OCI-LY7 (cell line): ENCODE results near the gene SEMA7A. TPM values are rescaled to one million over a fixed set of nuclear protein-coding genes. Genes with fewer than 3 reads are reported as not detected.

Experiments used
- BruUV-seq: library from RNA; stranded (reverse); fragments of 400-500 nt; replicated peaks from 2 replicates; lab custom pipeline; 2021; lab: Mats Ljungman, UMichigan
- CTCF ChIA-PET: fragments of 300-600 bp; sonication (Branson Sonifier 250); formaldehyde crosslinking; loops from one replicate; lab custom pipeline; 2022; ENCODE audit warnings: antibody characterized with exemption; ENCODE audit not compliant: unreplicated experiment; lab: Charles Lee
- POLR2A ChIA-PET: fragments of 300-600 bp; sonication (Branson Sonifier 250); formaldehyde crosslinking; loops from one replicate; lab custom pipeline; 2022; ENCODE audit warnings: antibody characterized with exemption; lab: Charles Lee
- DNase-seq: peaks from one replicate; pipeline ENCODE4 v3.0.0-alpha.2; 2015; ENCODE audit warnings: low spot score
- H2AFZ ChIP-seq: fragments of 200-600 bp; sonication (generic), shearing (Covaris generic); 2 replicates; pipeline ENCODE4 v1.6.1; 2014; ENCODE audit warnings: mild to moderate bottlenecking, antibody characterized with exemption, low read length, moderate library complexity
- H3K27ac ChIP-seq: fragments of 200-600 bp; sonication (generic); 2 replicates; pipeline ENCODE4 v1.5.1; 2014; ENCODE audit warnings: mixed run types, low read depth, mild to moderate bottlenecking, moderate library complexity, low read length, inconsistent platforms; ENCODE audit not compliant: poor library complexity, severe bottlenecking
- H3K36me3 ChIP-seq: fragments of 200-600 bp; sonication (generic); 2 replicates; pipeline ENCODE4 v1.6.1; 2014; ENCODE audit warnings: mild to moderate bottlenecking, antibody characterized with exemption, low read length, moderate library complexity, mixed read lengths; ENCODE audit not compliant: insufficient read depth
- H3K4me1 ChIP-seq: fragments of 200-600 bp; sonication (generic); 2 replicates; pipeline ENCODE4 v1.5.1; 2014; ENCODE audit warnings: mild to moderate bottlenecking, low read length; ENCODE audit not compliant: insufficient read depth, poor library complexity, severe bottlenecking
- H3K4me2 ChIP-seq: fragments of 200-600 bp; sonication (generic); 2 replicates; pipeline ENCODE4 v1.6.1; 2014; ENCODE audit warnings: mild to moderate bottlenecking, low read length
- H3K4me3 ChIP-seq: fragments of 200-600 bp; sonication (generic); 2 replicates; pipeline ENCODE4 v1.5.1; 2014; ENCODE audit warnings: mild to moderate bottlenecking, low read depth, low read length; ENCODE audit not compliant: poor library complexity, severe bottlenecking
- H3K79me2 ChIP-seq: fragments of 200-600 bp; sonication (generic); 2 replicates; pipeline ENCODE4 v1.6.1; 2016; ENCODE audit warnings: low read depth, mild to moderate bottlenecking, low read length, moderate library complexity, mixed read lengths; ENCODE audit not compliant: insufficient read depth
- H3K9me2 ChIP-seq: fragments of 200-600 bp; sonication (generic); 2 replicates; pipeline ENCODE4 v1.6.1; 2016; ENCODE audit warnings: mild to moderate bottlenecking, low read length, mixed read lengths; ENCODE audit not compliant: insufficient read depth
- H3K9me3 ChIP-seq: fragments of 200-600 bp; sonication (generic); 2 replicates; pipeline ENCODE4 v1.6.1; 2014; ENCODE audit warnings: mild to moderate bottlenecking, mixed run types, low read length, mixed read lengths
- H4K20me1 ChIP-seq: fragments of 200-600 bp; sonication (generic); 2 replicates; pipeline ENCODE4 v1.6.1; 2014; ENCODE audit warnings: mild to moderate bottlenecking, antibody characterized with exemption, low read length, moderate library complexity, mixed read lengths; ENCODE audit not compliant: insufficient read depth
- CTCF ChIP-seq: fragments of 200-600 bp; sonication (generic); conservative IDR thresholded peaks from 2 replicates; pipeline ENCODE4 v1.5.1; 2014; ENCODE audit warnings: mild to moderate bottlenecking, antibody characterized with exemption, low read length, moderate library complexity, mixed read lengths
- EZH2phosphoT487 ChIP-seq: fragments of 200-600 bp; sonication (generic); IDR thresholded peaks from 2 replicates; pipeline ENCODE4 v1.6.1; 2018; ENCODE audit warnings: low read depth, borderline replicate concordance, mild to moderate bottlenecking, mixed run types, antibody characterized with exemption, low read length, moderate library complexity, mixed read lengths
- intact Hi-C: fragments of 100-400 bp; cut with micrococcal nuclease; formaldehyde crosslinking; loops from one replicate; pipeline ENCODE4 v1.10.0; 2022; ENCODE audit not compliant: unreplicated experiment
- total RNA-seq, 2 experiments: library from RNA; depleted of rRNA in 1 of 2; stranded (reverse); fragments of >200 nt in 1 of 2; shearing (Covaris generic) in 1 of 2; gene quantifications; 2 replicates each; pipeline ENCODE4 v1.2.3, GENCODE V29; 2014 to 2022

The SEMA7A gene
- total RNA-seq, 2 experiments from 2014 or later: 0.06 to 1.0 TPM

GRCh38 chr15:74406517-74406916, 27.2 kb downstream of the SEMA7A start:
- no peaks in the 10 kb centered on the region for H3K79me2 ChIP-seq
- BruUV-seq: no TSS peak
- peaks cover 32% of the 10 kb centered on the region for H3K4me1 ChIP-seq
- H2AFZ ChIP-seq: no peak overlapping the region
- no peak overlapping the region for H3K4me2 ChIP-seq
- no peak for TF ChIP-seq CTCF
- no peak for TF ChIP-seq EZH2phosphoT487
- H3K4me3 ChIP-seq: no peak overlapping the region
- no peaks in the 10 kb centered on the region for H3K9me3 ChIP-seq
- H3K27ac ChIP-seq: no peak overlapping the region
- H3K9me2 ChIP-seq: no peaks in the 10 kb centered on the region
- no peaks in the 10 kb centered on the region for H3K36me3 ChIP-seq
- ChIA-PET CTCF (interaction anchor here (0.6 kb wide), 1 partner anchor 32 kb away, joined by 3 read pairs; no protein-coding TSS in a partner anchor), POLR2A (interaction anchor here (0.6 kb wide), 1 partner anchor 1207 kb away, joined by 3 read pairs; no protein-coding TSS in a partner anchor)
- H4K20me1 ChIP-seq: no peaks in the 10 kb centered on the region; the same call in 1 of the 2 replicates
- DNase-seq: no peak
- intact Hi-C loops: no loop called here

- Histone ChIP-seq H3K36me3 (no peaks in the 10 kb centered on the region), H3K4me3 (no peak overlapping the region), H3K27ac (no peak overlapping the region), H3K4me2 (no peak overlapping the region), H3K9me2 (no peaks in the 10 kb centered on the region), H3K9me3 (no peaks in the 10 kb centered on the region), H3K4me1 (peaks cover 39% of the 10 kb centered on the region), H2AFZ (no peak overlapping the region), H4K20me1 (no peaks in the 10 kb centered on the region; the same call in 1 of the 2 replicates), H3K79me2 (no peaks in the 10 kb centered on the region)
- ChIA-PET POLR2A (interaction anchor here (0.9 kb wide), 1 partner anchor 9 kb away, joined by 3 read pairs; no protein-coding TSS in a partner anchor), CTCF (no interaction called here)
- TF ChIP-seq EZH2phosphoT487: no peak
- no peak for TF ChIP-seq CTCF
- no TSS peak for BruUV-seq
- intact Hi-C loops: no loop called here
- DNase-seq: no peak
Observed at GRCh38 chr15:74405823-74406222, 27.9 kb downstream of the SEMA7A start.

- no peaks in the 10 kb centered on the region for H3K79me2 ChIP-seq
- no peaks in the 10 kb centered on the region for H3K9me2 ChIP-seq
- intact Hi-C loops: loop anchor here (1.0 kb wide), 2 partner anchors 22 to 29 kb away; partner anchors contain the start of gene SEMA7A
- peak overlapping the region; percentile 51 for H3K4me3 ChIP-seq
- H2AFZ ChIP-seq: no peak overlapping the region; the same call in 1 of the 2 replicates
- peak overlapping the region; percentile 85 for H3K4me2 ChIP-seq
- no peaks in the 10 kb centered on the region for H3K36me3 ChIP-seq
- no peaks in the 10 kb centered on the region; the same call in 1 of the 2 replicates for H4K20me1 ChIP-seq
- H3K9me3 ChIP-seq: no peaks in the 10 kb centered on the region
- peaks cover 56% of the 10 kb centered on the region for H3K4me1 ChIP-seq
- TF ChIP-seq CTCF (no peak), EZH2phosphoT487 (no peak)
- DNase-seq: peak; percentile 44
- ChIA-PET POLR2A (interaction anchor here (1.1 to 1.6 kb wide), 4 partner anchors 10 to 142 kb away, joined by 3 to 4 read pairs (median 4); no protein-coding TSS in a partner anchor), CTCF (interaction anchor here (0.7 to 2.0 kb wide), 2 partner anchors 19 to 22 kb away, joined by 3 to 6 read pairs; no protein-coding TSS in a partner anchor)
- H3K27ac ChIP-seq: peak overlapping the region; percentile 53
- BruUV-seq: no TSS peak
Observed at GRCh38 chr15:74403991-74404563, 29.7 kb downstream of the SEMA7A start.
